8988T (cell line): ENCODE results near the gene CEACAM3.

Experiments
- DNase-seq: peaks from one replicate; pipeline ENCODE4 v3.0.0; 2011

Gene CEACAM3

GRCh38 chr19:41795031-41795461 is 1.3 kb upstream of the CEACAM3 start:
- no peak for DNase-seq

GRCh38 chr19:41796901-41797300 is 514 bp downstream of the CEACAM3 start:
- no peak for DNase-seq

- DNase-seq: no peak
Observed at GRCh38 chr19:41799444-41800000, 3.1 kb downstream of the CEACAM3 start.

GRCh38 chr19:41801031-41801430 is 4.6 kb downstream of the CEACAM3 start:
- no peak for DNase-seq

- DNase-seq: no peak
Observed at GRCh38 chr19:41801792-41802211, 5.4 kb downstream of the CEACAM3 start.

GRCh38 chr19:41802770-41803169 is 6.4 kb downstream of the CEACAM3 start:
- DNase-seq: no peak

GRCh38 chr19:41804336-41804735 is 7.9 kb downstream of the CEACAM3 start:
- no peak for DNase-seq

GRCh38 chr19:41807176-41807575 is 10.8 kb downstream of the CEACAM3 start:
- no peak for DNase-seq

GRCh38 chr19:41808663-41809566 is 12.5 kb downstream of the CEACAM3 start:
- no peak for DNase-seq

GRCh38 chr19:41810301-41810700 is 13.9 kb downstream of the CEACAM3 start:
- no peak for DNase-seq

GRCh38 chr19:41811036-41811435 is 14.6 kb downstream of the CEACAM3 start:
- no peak for DNase-seq

GRCh38 chr19:41811981-41812380 is 15.6 kb downstream of the CEACAM3 start:
- DNase-seq: no peak

- no peak for DNase-seq
Observed at GRCh38 chr19:41813911-41814310, 17.5 kb downstream of the CEACAM3 start.

GRCh38 chr19:41815301-41815700 is 18.9 kb downstream of the CEACAM3 start:
- no peak for DNase-seq

GRCh38 chr19:41816761-41817160 is 20.4 kb downstream of the CEACAM3 start:
- DNase-seq: no peak

GRCh38 chr19:41821003-41821735 is 24.8 kb downstream of the CEACAM3 start:
- DNase-seq: peak; percentile 85

- no peak for DNase-seq
Observed at GRCh38 chr19:41837981-41838708, 41.8 kb downstream of the CEACAM3 start.

- no peak for DNase-seq
Observed at GRCh38 chr19:41839211-41839610, 42.8 kb downstream of the CEACAM3 start.

GRCh38 chr19:41843371-41843770 is 47.0 kb downstream of the CEACAM3 start:
- no peak for DNase-seq

- DNase-seq: no peak
Observed at GRCh38 chr19:41844601-41845000, 48.2 kb downstream of the CEACAM3 start, which contains the start of gene LYPD4. LYPD4 (minus strand) TSS chr19:41844683; CDS start chr19:41839285, 5,398 bp downstream.

- DNase-seq: no peak
Observed at GRCh38 chr19:41845001-41845050, 48.4 kb downstream of the CEACAM3 start, which contains the start of gene DMRTC2. DMRTC2 (plus strand) TSS chr19:41845042; CDS start chr19:41847429, 2,387 bp downstream.

- DNase-seq: no peak
Observed at GRCh38 chr19:41845051-41845590, 48.7 kb downstream of the CEACAM3 start.
